ENCODE results near the gene XPNPEP1. TPM values are rescaled to one million over a fixed set of nuclear protein-coding genes. Genes with fewer than 3 reads are reported as not detected.
A peak's percentile ranks its signal among the peaks of the same experiment; 100 is the strongest.

Gene XPNPEP1
- total RNA-seq, 2 donors from 2014 or later = 53.0 to 75.2 TPM

DNA sequence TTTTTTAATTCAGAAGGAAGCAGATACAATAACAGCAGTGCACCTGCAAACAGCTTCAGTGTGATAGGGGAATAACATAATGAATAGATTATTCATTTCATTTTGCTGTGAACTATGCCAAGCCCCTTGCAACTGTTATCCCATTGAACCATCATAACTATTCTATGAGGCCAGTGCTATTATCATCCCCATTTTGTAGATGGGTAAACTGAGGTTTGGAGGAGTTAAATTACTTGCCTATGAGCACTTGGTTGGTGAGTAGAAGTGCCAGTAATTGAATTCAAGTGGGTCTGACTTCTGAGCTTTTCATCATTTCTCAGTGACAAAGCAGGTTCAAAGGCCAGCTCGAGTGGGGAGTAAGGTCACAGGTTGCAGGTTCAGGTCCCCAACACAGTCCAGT is 16.8 kb upstream of the XPNPEP1 start:
- no peak for DNase-seq

DNA sequence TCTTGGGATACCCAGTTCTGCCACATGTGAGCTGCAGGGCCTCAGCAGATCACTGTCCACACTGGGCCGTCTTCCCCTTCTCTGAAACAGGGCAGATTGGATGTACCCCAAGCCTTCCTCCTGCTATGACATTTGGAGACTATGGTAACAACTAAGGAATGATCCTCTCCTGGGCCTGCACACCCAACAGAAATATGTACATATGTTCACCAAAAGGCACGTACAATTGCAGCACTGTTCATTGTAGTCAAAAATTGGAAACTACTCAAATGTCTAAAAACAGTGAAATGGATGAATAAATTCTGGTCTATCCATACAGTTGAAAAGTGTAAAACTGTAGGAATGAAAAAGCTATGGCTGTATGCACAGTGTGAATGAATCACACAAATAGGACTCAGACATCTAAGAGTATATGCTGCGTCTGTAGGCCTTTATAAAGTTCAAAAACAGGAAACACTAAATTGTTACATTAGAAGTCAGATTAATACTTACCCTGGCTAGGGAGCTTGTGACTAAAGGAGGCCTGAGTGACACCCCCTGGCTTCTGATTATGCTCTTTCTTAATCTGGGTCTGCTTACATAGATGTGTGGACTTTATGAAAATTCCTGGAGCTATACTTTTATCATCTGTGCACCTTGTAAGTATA is 16.1 kb upstream of the XPNPEP1 start:
- H3K9me3 Mint-ChIP-seq = no peaks in the 10 kb centered on the region
- DNase-seq (no peak), ATAC-seq (replicated peaks in 1 of 2) (no peak)
- no peak overlapping the region for H3K27ac Mint-ChIP-seq
- H3K27me3 Mint-ChIP-seq (ENCODE audit: low read depth) = no peaks in the 10 kb centered on the region
- H3K4me3 Mint-ChIP-seq = no peak overlapping the region
- H3K4me1 Mint-ChIP-seq (ENCODE audit: low read depth) = peaks cover 40% of the 10 kb centered on the region
- H3K36me3 Mint-ChIP-seq (ENCODE audit: insufficient read depth in 2 of 2) = no peaks in the 10 kb centered on the region

More for the DNA sequence above, 16.8 kb upstream of the XPNPEP1 start:
- Mint-ChIP-seq H3K36me3 (ENCODE audit: insufficient read depth in 2 of 2) (no peaks in the 10 kb centered on the region), H3K9me3 (no peaks in the 10 kb centered on the region), H3K4me3 (no peak overlapping the region), H3K27me3 (ENCODE audit: low read depth) (no peaks in the 10 kb centered on the region), H3K4me1 (ENCODE audit: low read depth) (peaks cover 33% of the 10 kb centered on the region), H3K27ac (no peak overlapping the region)
- ATAC-seq (replicated peaks in 1 of 2) = no peak

DNA sequence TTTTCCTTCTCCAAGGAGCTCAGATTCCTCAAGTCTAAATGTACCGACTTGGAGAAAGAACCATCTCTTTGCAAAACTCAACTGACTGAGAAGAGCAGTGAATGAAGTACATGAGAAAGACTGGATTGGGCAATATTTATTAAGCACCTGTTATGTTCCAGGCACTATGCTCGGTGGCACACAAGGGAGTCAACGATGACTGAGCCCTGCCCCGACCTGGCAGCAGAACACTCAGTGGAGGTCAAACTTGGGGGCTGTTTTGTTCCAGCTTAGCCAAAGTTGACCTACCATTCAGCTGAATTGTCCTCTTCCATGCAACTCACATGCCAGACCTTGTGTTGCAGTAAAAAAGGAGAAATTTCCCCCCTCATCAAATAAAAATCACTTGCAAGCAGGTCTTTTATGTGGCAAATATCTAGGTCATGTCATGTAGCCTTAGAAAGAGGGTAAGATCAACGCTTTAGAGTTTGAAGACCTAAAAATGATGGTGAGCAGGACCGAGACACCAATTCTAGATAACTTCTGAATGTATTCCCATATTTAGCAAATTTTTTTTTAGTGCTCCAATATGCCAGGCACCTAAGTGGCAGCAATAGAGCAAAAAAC is 14.3 kb upstream of the XPNPEP1 start:
- DNase-seq = no peak
- H3K27me3 Mint-ChIP-seq (ENCODE audit: low read depth) = no peaks in the 10 kb centered on the region
- peaks cover 55% of the 10 kb centered on the region for H3K4me1 Mint-ChIP-seq (ENCODE audit: low read depth)
- no peaks in the 10 kb centered on the region for H3K9me3 Mint-ChIP-seq
- ATAC-seq (replicated peaks in 1 of 2) = no peak
- H3K4me3 Mint-ChIP-seq = no peak overlapping the region
- H3K27ac Mint-ChIP-seq = no peak overlapping the region
- no peaks in the 10 kb centered on the region for H3K36me3 Mint-ChIP-seq (ENCODE audit: insufficient read depth in 2 of 2)

DNA sequence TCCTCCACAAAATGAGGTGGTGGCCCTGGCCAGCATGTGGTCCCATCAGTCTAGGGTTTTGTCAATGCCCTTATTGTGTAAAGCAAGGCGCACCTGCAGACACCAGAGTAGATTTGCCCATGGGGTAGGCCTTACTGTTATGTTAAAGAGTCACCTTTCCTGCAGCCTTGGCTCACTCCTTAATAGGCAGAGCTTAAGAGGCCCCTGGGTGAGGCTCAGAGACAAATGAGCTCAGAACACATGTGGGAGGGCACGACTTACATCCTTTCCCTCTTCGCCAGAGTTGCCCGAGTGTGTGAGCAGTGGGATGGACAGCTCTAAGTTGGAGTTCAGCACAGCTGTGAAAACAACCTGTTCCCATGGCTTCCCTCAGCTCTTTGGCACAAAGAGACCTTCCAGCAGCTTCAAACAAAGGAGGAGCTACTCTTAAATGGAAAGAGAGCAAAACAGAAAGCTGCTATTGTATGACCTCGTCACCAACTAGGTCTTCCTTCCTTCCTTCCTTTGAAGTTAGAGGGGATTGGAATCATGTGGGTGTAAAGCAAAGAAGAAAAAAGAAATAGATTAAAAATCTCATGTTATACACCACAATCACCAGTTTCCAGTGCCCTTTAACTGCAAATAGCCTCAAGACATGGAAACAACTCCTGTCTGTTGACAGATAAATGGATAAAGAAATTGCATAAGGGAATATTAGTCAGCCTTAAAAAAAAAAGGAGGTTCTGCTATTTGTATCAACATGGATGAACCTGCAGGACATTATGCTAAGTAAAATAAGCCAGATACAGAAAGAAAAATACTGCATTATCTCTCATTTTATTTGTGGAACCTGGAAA is 11.9 kb upstream of the XPNPEP1 start:
- ATAC-seq (replicated peaks in 1 of 2) = peak; percentile 71 to 76
- peak; percentile 11 to 28 for DNase-seq

DNA sequence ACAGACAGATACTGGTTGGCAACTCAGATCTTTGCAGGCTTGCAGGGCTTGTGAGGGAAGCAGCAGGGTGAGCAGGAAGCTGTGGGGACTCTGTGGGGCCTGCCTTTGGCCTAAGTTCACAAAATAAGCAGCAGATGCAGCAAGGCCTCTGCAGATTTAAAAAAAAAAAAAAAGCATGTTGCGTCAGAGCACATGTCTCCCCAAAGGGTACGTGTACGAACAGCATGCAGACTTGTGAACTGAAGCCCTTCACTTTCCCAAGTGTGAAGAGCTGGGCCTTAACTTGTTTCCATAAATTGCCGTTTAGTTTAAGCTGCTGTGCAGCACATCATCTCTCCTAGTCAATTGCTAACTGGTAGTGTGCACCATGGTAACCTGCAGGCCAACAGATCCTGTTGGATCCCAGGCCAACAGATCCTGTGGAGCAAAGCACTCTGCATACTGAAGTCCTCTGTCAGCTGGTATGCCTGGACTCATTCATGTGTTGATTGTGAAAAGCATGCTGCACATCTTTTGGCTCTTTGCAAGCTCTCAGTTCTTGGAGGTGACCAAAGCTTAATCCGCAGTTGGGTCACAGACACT is 10.8 kb upstream of the XPNPEP1 start:
- H3K4me1 Mint-ChIP-seq (ENCODE audit: low read depth) = peaks cover 50% of the 10 kb centered on the region
- ATAC-seq (replicated peaks in 1 of 2) = peak; percentile 39 to 56

More for the DNA sequence above, 11.9 kb upstream of the XPNPEP1 start:
- Mint-ChIP-seq H3K9me3 (no peaks in the 10 kb centered on the region), H3K27ac (peak overlapping the region; percentile 93), H3K4me1 (ENCODE audit: low read depth) (peaks cover 55% of the 10 kb centered on the region), H3K4me3 (peak overlapping the region; percentile 80 to 90), H3K27me3 (ENCODE audit: low read depth) (no peaks in the 10 kb centered on the region), H3K36me3 (ENCODE audit: insufficient read depth in 2 of 2) (no peaks in the 10 kb centered on the region)

DNA sequence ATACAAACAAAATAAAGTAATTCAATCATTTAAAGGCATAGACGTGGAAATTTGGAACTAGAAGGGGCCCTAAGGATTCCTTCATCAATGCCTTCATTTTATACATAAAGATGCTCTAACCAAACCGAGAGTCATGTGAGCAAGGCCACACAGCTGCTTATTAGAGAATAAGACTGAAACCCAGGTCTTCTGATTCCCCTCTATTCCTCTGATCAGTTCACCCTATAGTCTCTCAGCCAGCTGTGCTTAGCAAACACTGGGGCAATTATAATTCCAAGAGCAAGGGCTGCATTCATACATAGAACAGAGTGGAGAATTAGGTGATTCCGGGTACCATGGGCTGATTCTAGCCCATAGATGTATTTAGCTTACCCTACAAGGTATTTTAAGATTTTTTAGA is 9.7 kb upstream of the XPNPEP1 start:
- ATAC-seq (replicated peaks in 1 of 2) (no peak), DNase-seq (no peak)
- Mint-ChIP-seq H3K9me3 (no peaks in the 10 kb centered on the region), H3K36me3 (ENCODE audit: insufficient read depth in 2 of 2) (no peaks in the 10 kb centered on the region), H3K4me1 (ENCODE audit: low read depth) (peaks cover 41% of the 10 kb centered on the region), H3K27ac (no peak overlapping the region), H3K27me3 (ENCODE audit: low read depth) (no peaks in the 10 kb centered on the region), H3K4me3 (no peak overlapping the region)

More for the DNA sequence above, 10.8 kb upstream of the XPNPEP1 start:
- H3K27ac Mint-ChIP-seq = peak overlapping the region; percentile 25
- peak overlapping the region; percentile 80 to 90 for H3K4me3 Mint-ChIP-seq
- no peaks in the 10 kb centered on the region for H3K9me3 Mint-ChIP-seq
- DNase-seq = peak in 1 of 2 donors; percentile 26
- H3K36me3 Mint-ChIP-seq (ENCODE audit: insufficient read depth in 2 of 2) = no peaks in the 10 kb centered on the region
- no peaks in the 10 kb centered on the region for H3K27me3 Mint-ChIP-seq (ENCODE audit: low read depth)

DNA sequence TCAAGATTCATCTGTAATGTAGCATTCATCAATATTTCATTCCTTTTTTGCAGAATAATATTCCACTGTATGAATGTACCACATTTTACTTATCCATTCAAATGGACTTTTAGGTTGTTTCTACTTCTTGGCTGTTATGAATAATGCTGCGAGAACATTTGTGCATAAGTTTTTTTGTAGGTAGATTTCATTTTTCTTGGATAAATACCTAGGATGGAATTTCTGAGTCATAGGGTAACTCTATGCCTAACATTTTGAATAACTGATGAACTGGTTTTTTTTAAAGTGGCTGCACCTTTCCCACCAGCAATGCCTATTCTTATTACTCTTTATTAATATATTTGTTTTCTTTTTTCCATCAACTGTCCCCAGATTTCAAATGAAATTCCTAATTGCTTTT is 9.1 kb upstream of the XPNPEP1 start:
- H3K27me3 Mint-ChIP-seq (ENCODE audit: low read depth) = no peaks in the 10 kb centered on the region
- ATAC-seq (replicated peaks in 1 of 2) = no peak
- DNase-seq = no peak
- H3K36me3 Mint-ChIP-seq (ENCODE audit: insufficient read depth in 2 of 2) = no peaks in the 10 kb centered on the region
- no peak overlapping the region for H3K27ac Mint-ChIP-seq
- H3K9me3 Mint-ChIP-seq = no peaks in the 10 kb centered on the region
- H3K4me3 Mint-ChIP-seq = no peak overlapping the region
- H3K4me1 Mint-ChIP-seq (ENCODE audit: low read depth) = peaks cover 37% of the 10 kb centered on the region

DNA sequence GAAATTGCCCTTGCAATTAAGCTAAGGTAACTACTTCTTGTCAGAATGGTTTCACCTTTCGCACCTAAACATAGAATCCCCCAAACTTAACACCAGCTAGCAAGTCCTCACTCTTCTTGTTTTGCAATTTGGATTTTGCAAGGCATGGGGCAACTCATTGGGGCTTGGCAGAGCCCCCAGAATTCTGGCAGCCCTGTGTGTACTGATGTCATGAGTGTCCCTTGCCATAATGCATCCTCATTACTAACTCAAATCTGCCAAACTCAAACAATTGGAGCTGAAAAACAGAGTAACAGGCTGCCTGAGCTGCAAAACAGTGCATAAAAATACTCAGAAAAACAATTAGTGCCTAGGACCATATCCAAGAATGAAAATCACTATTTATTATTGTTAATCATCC is 7.9 kb upstream of the XPNPEP1 start:
- H3K4me1 Mint-ChIP-seq (ENCODE audit: low read depth) = peaks cover 32% of the 10 kb centered on the region
- H3K4me3 Mint-ChIP-seq = no peak overlapping the region
- DNase-seq (no peak), ATAC-seq (replicated peaks in 1 of 2) (no peak)
- no peaks in the 10 kb centered on the region for H3K9me3 Mint-ChIP-seq
- no peaks in the 10 kb centered on the region for H3K36me3 Mint-ChIP-seq (ENCODE audit: insufficient read depth in 2 of 2)
- H3K27ac Mint-ChIP-seq = no peak overlapping the region
- no peaks in the 10 kb centered on the region for H3K27me3 Mint-ChIP-seq (ENCODE audit: low read depth)

DNA sequence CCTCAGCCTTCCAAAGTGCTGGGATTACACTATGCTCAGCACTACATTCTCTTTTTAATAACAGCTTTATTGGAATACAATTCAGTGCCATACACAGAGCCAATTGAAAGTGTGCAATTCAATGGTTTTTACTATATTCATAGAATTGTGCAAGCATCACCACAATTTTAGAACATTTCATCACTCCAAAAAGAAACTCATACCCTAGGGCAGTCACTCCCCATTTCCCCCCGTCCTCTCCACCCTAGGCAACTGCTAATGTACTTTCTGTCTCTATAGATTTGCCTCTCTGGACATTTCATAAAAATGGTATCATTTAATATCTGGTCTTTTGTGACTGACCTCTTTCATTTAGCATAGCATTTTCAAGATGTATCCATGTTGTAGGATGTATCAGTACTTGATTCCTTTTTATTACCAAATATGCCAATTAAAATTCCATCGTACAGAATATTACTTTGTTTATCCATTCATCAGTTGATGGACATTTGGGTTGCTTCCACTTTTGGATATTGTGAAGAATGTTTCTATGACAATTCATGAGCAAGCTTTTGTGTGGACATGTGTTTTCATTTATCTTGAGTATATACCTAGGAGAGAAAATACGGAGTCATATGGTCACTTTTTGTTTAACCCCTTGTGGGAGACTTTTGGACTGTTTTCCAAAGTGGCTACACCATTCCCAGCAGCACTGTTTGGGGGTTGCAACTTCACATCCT is 6.3 kb upstream of the XPNPEP1 start:
- peaks cover 19% of the 10 kb centered on the region for H3K4me1 Mint-ChIP-seq (ENCODE audit: low read depth)
- no peaks in the 10 kb centered on the region for H3K9me3 Mint-ChIP-seq
- no peaks in the 10 kb centered on the region for H3K36me3 Mint-ChIP-seq (ENCODE audit: insufficient read depth in 2 of 2)
- H3K4me3 Mint-ChIP-seq = no peak overlapping the region
- no peak for ATAC-seq (replicated peaks in 1 of 2)
- H3K27me3 Mint-ChIP-seq (ENCODE audit: low read depth) = no peaks in the 10 kb centered on the region
- no peak overlapping the region for H3K27ac Mint-ChIP-seq
- DNase-seq = no peak

DNA sequence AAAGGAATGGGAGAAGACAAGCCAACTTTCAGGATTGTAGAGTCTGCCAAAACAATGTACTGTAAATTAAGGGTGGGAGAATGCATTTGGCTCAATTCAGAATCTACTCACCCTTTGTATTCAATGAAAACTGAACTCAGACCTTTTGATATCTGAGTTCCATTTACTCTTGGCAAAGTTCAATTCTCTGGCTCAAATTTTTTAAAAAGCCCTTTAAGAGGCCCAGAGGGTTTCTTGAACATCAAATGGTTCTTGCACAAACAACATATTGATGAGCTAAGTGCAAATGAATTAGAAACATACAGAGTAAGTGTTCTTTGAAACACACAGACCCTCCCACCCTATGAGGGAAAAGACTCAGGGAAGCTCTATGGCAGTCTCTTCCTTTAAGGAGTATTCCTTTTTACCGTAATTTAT is 5.2 kb upstream of the XPNPEP1 start:
- no peak for ATAC-seq (replicated peaks in 1 of 2)
- no peak for DNase-seq
- Mint-ChIP-seq H3K4me1 (ENCODE audit: low read depth) (peaks cover 19% of the 10 kb centered on the region), H3K9me3 (no peaks in the 10 kb centered on the region), H3K36me3 (ENCODE audit: insufficient read depth in 2 of 2) (peaks cover 0 to 2% of the 10 kb centered on the region in 2 donors), H3K27ac (no peak overlapping the region), H3K4me3 (no peak overlapping the region), H3K27me3 (ENCODE audit: low read depth) (no peaks in the 10 kb centered on the region)

DNA sequence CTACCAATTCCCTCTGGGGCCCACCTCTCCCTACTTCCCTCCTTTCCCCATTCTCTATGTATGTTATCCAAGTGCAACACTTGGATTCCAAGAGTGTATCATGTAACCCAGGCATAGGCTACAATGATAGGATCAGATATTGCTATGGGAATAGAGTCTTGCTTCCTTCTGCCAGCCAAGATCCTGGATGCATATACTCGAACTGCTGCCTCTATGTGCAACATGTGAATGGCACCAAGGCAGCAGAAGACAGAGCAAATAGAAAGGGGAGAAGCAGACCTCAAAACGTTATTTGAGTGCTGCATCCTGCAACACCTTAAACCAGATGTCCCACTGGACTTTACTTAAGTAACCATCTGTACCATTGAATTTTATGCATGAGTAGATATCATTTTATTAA is 3.5 kb upstream of the XPNPEP1 start:
- Mint-ChIP-seq H3K36me3 (ENCODE audit: insufficient read depth in 2 of 2) (peaks cover 0 to 2% of the 10 kb centered on the region in 2 donors), H3K9me3 (no peaks in the 10 kb centered on the region), H3K4me3 (no peak overlapping the region), H3K27ac (no peak overlapping the region), H3K4me1 (ENCODE audit: low read depth) (peaks cover 22% of the 10 kb centered on the region), H3K27me3 (ENCODE audit: low read depth) (no peaks in the 10 kb centered on the region)
- no peak for DNase-seq
- ATAC-seq (replicated peaks in 1 of 2) = no peak

DNA sequence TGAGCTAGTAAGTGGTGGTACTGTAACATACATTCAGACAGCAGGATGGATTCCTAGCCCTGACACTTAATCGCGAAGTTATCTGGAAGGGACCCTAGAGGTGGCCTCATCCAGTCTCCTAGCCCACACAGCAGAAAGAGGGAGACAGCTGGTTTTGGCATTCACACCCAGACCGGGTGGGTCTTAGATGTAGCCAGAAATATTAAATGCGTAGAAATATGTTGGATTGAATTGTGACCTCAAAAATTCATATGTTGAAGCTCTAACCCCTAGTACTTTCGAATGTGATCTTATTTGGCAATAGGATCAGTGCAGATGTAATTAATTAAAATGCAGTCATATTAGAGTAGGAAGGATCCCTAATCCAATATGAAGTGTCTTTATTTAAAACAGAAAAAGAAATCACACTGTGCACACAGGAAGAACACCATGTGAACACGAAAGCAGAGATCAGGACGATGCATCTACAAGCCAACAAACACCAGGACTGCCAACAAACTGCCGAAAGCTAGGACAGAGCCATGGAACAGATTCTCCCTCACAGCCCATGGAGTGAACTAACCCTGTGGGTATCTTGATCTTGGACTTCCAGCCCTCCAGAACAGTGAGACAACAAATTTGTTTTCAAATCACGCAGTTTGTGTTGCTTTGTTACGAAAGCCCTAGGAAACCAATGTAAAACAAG is 2.9 kb upstream of the XPNPEP1 start:
- ATAC-seq (replicated peaks in 1 of 2) (no peak), DNase-seq (no peak)
- Mint-ChIP-seq H3K4me3 (no peak overlapping the region), H3K27ac (no peak overlapping the region), H3K4me1 (ENCODE audit: low read depth) (peaks cover 28% of the 10 kb centered on the region), H3K27me3 (ENCODE audit: low read depth) (no peaks in the 10 kb centered on the region), H3K36me3 (ENCODE audit: insufficient read depth in 2 of 2) (peaks cover 0 to 2% of the 10 kb centered on the region in 2 donors), H3K9me3 (no peaks in the 10 kb centered on the region)
